Spinal cord (tissue), 10 donors: Measurements from ENCODE around the gene ZBTB40. TPM values are rescaled to one million over a fixed set of nuclear protein-coding genes. Genes with fewer than 3 reads are reported as not detected.
A peak's percentile ranks its signal among the peaks of the same experiment; 100 is the strongest.

Source experiments
- DNase-seq, 6 donors: peaks; one replicate each; pipeline versions ENCODE4 v3.0.0 to v3.0.0-alpha.2; 2013 to 2015; ENCODE audit warnings: low spot score in 6 of 6, low read depth in 4 of 6
- H3K27ac ChIP-seq: one replicate; pipeline ENCODE4 v1.5.1; 2013; ENCODE audit warnings: low read depth, low read length, control low read depth
- H3K27me3 ChIP-seq: one replicate; pipeline ENCODE4 v1.6.1; 2013; ENCODE audit warnings: low read length; ENCODE audit not compliant: control insufficient read depth, insufficient read depth
- H3K36me3 ChIP-seq: one replicate; pipeline ENCODE4 v1.6.1; 2013; ENCODE audit warnings: low read length; ENCODE audit not compliant: control insufficient read depth, insufficient read depth
- H3K4me1 ChIP-seq: one replicate; pipeline ENCODE4 v1.6.1; 2013; ENCODE audit warnings: low read length; ENCODE audit not compliant: control insufficient read depth, insufficient read depth
- H3K4me3 ChIP-seq: one replicate; pipeline ENCODE4 v1.5.1; 2013; ENCODE audit warnings: low read depth, low read length, control low read depth
- H3K9me3 ChIP-seq: one replicate; pipeline ENCODE4 v1.6.1; 2013; ENCODE audit warnings: low read length; ENCODE audit not compliant: control insufficient read depth, insufficient read depth
- WGBS: methylation state at CpG from one replicate; pipeline ENCODE4 v1.1.5; 2013; ENCODE audit warnings: missing lambda C conversion rate; ENCODE audit not compliant: insufficient coverage; 5-methylcytosine and 5-hydroxymethylcytosine counted together
- polyA plus RNA-seq, 2 donors: library from polyadenylated mRNA; unstranded; fragments of 120-200 nt; gene quantifications; one replicate each; pipeline ENCODE4 v1.2.1, GENCODE V29; 2013; ENCODE audit not compliant: insufficient read length in 2 of 2
- total RNA-seq, 2 donors: library from RNA; depleted of rRNA in 1 of 2; stranded (reverse); fragments of 120-200 nt in 1 of 2; fragments of >200 nt in 1 of 2; gene quantifications; one replicate each; pipeline versions ENCODE4 v1.2.3 to v1.2.4, GENCODE V29; 2013 to 2014
- donor health status: healthy.

ZBTB40 gene
- total and polyA plus RNA-seq, 4 donors: 13.6 to 19.0 (median 17.7) TPM

GRCh38 chr1:22508329-22508728 lies 56.7 kb downstream of the ZBTB40 start:
- WGBS: 69% methylated on average over 3 of the region's 5 CpGs
- Histone ChIP-seq H3K27ac (no peak overlapping the region), H3K9me3 (no peaks in the 10 kb centered on the region), H3K4me1 (peaks cover 8% of the 10 kb centered on the region), H3K27me3 (no peaks in the 10 kb centered on the region), H3K4me3 (no peak overlapping the region), H3K36me3 (peaks cover 16% of the 10 kb centered on the region)
- no peak for DNase-seq

GRCh38 chr1:22508991-22509390 lies 57.3 kb downstream of the ZBTB40 start:
- peak in 1 of 6 donors; percentile 54 for DNase-seq
- Histone ChIP-seq H3K27me3 (no peaks in the 10 kb centered on the region), H3K4me1 (peaks cover 8% of the 10 kb centered on the region), H3K27ac (no peak overlapping the region), H3K4me3 (no peak overlapping the region), H3K9me3 (no peaks in the 10 kb centered on the region), H3K36me3 (peaks cover 20% of the 10 kb centered on the region)
- WGBS: 75% methylated on average over 1 of the region's 3 CpGs

- H3K27ac ChIP-seq: no peak overlapping the region
- H3K36me3 ChIP-seq: peaks cover 27% of the 10 kb centered on the region
- H3K27me3 ChIP-seq: no peaks in the 10 kb centered on the region
- H3K9me3 ChIP-seq: no peaks in the 10 kb centered on the region
- no peak for DNase-seq
- peaks cover 8% of the 10 kb centered on the region for H3K4me1 ChIP-seq
- no peak overlapping the region for H3K4me3 ChIP-seq
These were observed 58.2 kb downstream of the ZBTB40 start for GRCh38 chr1:22509815-22510214.

- Histone ChIP-seq H3K4me3 (no peak overlapping the region), H3K4me1 (peaks cover 12% of the 10 kb centered on the region), H3K27me3 (no peaks in the 10 kb centered on the region), H3K36me3 (peaks cover 40% of the 10 kb centered on the region), H3K9me3 (no peaks in the 10 kb centered on the region), H3K27ac (no peak overlapping the region)
- no peak for DNase-seq
- 88% methylated on average over 2 of the region's 9 CpGs for WGBS
These were observed 61.2 kb downstream of the ZBTB40 start for GRCh38 chr1:22512873-22513272.

- Histone ChIP-seq H3K4me3 (no peak overlapping the region), H3K4me1 (peaks cover 8% of the 10 kb centered on the region), H3K9me3 (no peaks in the 10 kb centered on the region), H3K36me3 (peaks cover 65% of the 10 kb centered on the region), H3K27me3 (no peaks in the 10 kb centered on the region), H3K27ac (no peak overlapping the region)
- 80% methylated on average over 8 of the region's 16 CpGs for WGBS
- peak in 2 of 6 donors; percentile 55 to 75 for DNase-seq
These were observed 65.4 kb downstream of the ZBTB40 start for GRCh38 chr1:22516906-22517571.

GRCh38 chr1:22517956-22518355 lies 66.3 kb downstream of the ZBTB40 start:
- DNase-seq: peak in 1 of 6 donors; percentile 85
- Histone ChIP-seq H3K4me1 (peaks cover 8% of the 10 kb centered on the region), H3K27ac (no peak overlapping the region), H3K4me3 (no peak overlapping the region), H3K36me3 (peaks cover 63% of the 10 kb centered on the region), H3K27me3 (no peaks in the 10 kb centered on the region), H3K9me3 (no peaks in the 10 kb centered on the region)
- WGBS: 60% methylated on average over 2 of the region's 7 CpGs

GRCh38 chr1:22518379-22518778 lies 66.7 kb downstream of the ZBTB40 start:
- H3K27me3 ChIP-seq: no peaks in the 10 kb centered on the region
- WGBS: 86% methylated on average over 1 of the region's 3 CpGs
- no peak overlapping the region for H3K4me3 ChIP-seq
- peaks cover 8% of the 10 kb centered on the region for H3K4me1 ChIP-seq
- H3K9me3 ChIP-seq: no peaks in the 10 kb centered on the region
- no peak overlapping the region for H3K27ac ChIP-seq
- DNase-seq: peak in 1 of 6 donors; percentile 89
- H3K36me3 ChIP-seq: peaks cover 59% of the 10 kb centered on the region

GRCh38 chr1:22520871-22521270 lies 69.2 kb downstream of the ZBTB40 start:
- WGBS: 95% methylated on average over 6 of the region's 9 CpGs
- H3K36me3 ChIP-seq: peaks cover 58% of the 10 kb centered on the region

GRCh38 chr1:22521692-22522091 lies 70.0 kb downstream of the ZBTB40 start:
- H3K4me3 ChIP-seq: no peak overlapping the region
- 100% methylated on average over 2 of the region's 4 CpGs for WGBS
- peaks cover 11% of the 10 kb centered on the region for H3K4me1 ChIP-seq
- DNase-seq: no peak
- H3K27ac ChIP-seq: no peak overlapping the region
- H3K27me3 ChIP-seq: no peaks in the 10 kb centered on the region
- no peaks in the 10 kb centered on the region for H3K9me3 ChIP-seq
- H3K36me3 ChIP-seq: peaks cover 66% of the 10 kb centered on the region

More at GRCh38 chr1:22520871-22521270, 69.2 kb downstream of the ZBTB40 start:
- DNase-seq: no peak
- no peaks in the 10 kb centered on the region for H3K27me3 ChIP-seq
- H3K9me3 ChIP-seq: no peaks in the 10 kb centered on the region
- H3K4me3 ChIP-seq: no peak overlapping the region
- H3K4me1 ChIP-seq: peaks cover 8% of the 10 kb centered on the region
- no peak overlapping the region for H3K27ac ChIP-seq

GRCh38 chr1:22522221-22522743 lies 70.6 kb downstream of the ZBTB40 start:
- H3K36me3 ChIP-seq: peaks cover 67% of the 10 kb centered on the region

More at GRCh38 chr1:22522221-22522743, 70.6 kb downstream of the ZBTB40 start:
- Histone ChIP-seq H3K27me3 (no peaks in the 10 kb centered on the region), H3K4me1 (peaks cover 12% of the 10 kb centered on the region), H3K27ac (no peak overlapping the region), H3K4me3 (no peak overlapping the region), H3K9me3 (no peaks in the 10 kb centered on the region)
- no peak for DNase-seq
- WGBS: 100% methylated on average over 4 of the region's 7 CpGs
